ENCODE measurements around the gene NDUFB5. TPM values are rescaled to one million over a fixed set of nuclear protein-coding genes. Genes with fewer than 3 reads are reported as not detected.

The NDUFB5 gene
- total and polyA plus RNA-seq, 12 donors, result 108 to 395 (median 373) TPM

DNA sequence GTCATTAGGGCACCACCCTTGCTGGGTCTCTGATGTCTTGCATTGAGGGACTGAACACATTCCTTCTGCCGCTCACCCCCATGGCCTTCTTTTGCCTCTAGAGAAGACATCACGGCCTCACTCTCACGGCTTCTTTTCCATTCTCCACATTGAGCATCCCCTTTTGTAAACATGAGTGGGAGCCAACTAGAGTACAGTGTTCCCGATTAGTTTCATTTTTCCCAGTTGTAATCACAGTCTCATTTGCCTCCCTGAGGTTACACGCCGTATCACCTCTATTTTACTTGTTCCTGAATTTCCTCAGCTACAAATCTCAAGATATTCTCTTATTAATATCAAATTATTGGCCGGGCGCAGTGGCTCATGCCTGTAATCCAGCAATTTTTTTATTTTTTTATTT lies 65.7 kb downstream of the NDUFB5 start:
- H3K9me3 ChIP-seq, result no peaks in the 10 kb centered on the region
- no peaks in the 10 kb centered on the region for H3K27me3 ChIP-seq
- peaks cover 5 to 74% (median 41%) of the 10 kb centered on the region in 9 donors for H3K4me1 ChIP-seq
- no peaks in the 10 kb centered on the region for H3K36me3 ChIP-seq
- no peak overlapping the region for H3K4me3 ChIP-seq
- DNase-seq (no peak), ATAC-seq (no peak)
- peak overlapping the region in 3 of 10 donors; percentile 32 to 54 (median 46) for H3K27ac ChIP-seq
- intact Hi-C loops (cut with DNase I), result no loop called here
- TF ChIP-seq, protein P1, sequence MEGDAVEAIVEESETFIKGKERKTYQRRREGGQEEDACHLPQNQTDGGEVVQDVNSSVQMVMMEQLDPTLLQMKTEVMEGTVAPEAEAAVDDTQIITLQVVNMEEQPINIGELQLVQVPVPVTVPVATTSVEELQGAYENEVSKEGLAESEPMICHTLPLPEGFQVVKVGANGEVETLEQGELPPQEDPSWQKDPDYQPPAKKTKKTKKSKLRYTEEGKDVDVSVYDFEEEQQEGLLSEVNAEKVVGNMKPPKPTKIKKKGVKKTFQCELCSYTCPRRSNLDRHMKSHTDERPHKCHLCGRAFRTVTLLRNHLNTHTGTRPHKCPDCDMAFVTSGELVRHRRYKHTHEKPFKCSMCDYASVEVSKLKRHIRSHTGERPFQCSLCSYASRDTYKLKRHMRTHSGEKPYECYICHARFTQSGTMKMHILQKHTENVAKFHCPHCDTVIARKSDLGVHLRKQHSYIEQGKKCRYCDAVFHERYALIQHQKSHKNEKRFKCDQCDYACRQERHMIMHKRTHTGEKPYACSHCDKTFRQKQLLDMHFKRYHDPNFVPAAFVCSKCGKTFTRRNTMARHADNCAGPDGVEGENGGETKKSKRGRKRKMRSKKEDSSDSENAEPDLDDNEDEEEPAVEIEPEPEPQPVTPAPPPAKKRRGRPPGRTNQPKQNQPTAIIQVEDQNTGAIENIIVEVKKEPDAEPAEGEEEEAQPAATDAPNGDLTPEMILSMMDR (IDR thresholded peaks at IDR 0.05), result no peak
- WGBS, 2 donors, result 76 to 87% methylated on average over 8 of the region's 8 CpGs

DNA sequence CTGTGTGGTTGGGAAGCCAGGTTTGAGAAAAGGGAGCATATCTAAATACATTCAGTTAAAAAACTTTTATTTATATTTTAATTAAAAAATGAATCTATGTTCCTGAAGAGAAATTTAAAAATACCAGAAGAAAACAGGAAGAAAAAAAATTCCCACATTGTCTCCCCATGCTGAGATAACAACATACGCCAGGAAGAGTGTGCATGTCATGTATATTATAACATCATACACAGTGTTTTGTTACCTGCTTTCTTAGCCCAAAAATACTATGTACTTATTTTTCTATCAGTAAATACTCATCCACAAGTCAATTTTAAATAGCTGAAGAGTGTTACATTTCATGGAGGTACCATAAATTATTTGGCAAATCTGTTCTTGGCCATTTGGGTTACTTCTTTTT lies 66.7 kb downstream of the NDUFB5 start:
- no peak for ATAC-seq
- TF ChIP-seq, protein P1 (IDR thresholded peaks at IDR 0.05), result no peak
- Histone ChIP-seq H3K9me3 (no peaks in the 10 kb centered on the region), H3K27ac (peak overlapping the region in 6 of 10 donors; percentile 4 to 54 (median 36)), H3K27me3 (no peaks in the 10 kb centered on the region), H3K4me1 (peaks cover 0 to 64% (median 36%) of the 10 kb centered on the region in 9 donors), H3K36me3 (no peaks in the 10 kb centered on the region), H3K4me3 (peak overlapping the region in 4 of 10 donors; percentile 0 to 29 (median 21))
- intact Hi-C loops (cut with DNase I), result no loop called here
- DNase-seq, result no peak
- WGBS, 2 donors, result 75 to 91% methylated on average over 1 of the region's 1 CpG

DNA sequence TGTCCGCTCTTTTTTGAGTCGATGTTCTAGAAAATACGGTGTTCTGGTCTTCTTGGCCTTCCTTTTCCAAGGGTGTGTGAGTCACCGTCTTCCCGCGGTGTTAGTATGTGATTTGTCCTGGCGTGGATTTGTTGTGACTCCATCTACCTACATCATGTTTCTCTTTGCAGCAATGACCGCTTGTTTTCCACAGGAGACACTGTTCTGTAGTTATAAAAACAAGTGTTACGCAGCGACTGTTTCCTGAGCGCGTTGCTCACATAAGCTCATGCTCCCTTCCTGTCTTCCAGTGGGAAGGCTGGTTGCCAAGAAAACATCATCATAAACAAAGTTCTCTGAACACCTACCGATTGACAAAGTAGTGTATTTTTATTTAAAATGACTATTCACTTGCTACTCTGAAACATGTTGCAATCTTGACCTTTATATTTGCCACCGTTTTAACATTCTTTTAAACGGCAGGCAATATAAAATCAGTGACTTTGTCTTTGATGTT lies 67.2 kb downstream of the NDUFB5 start:
- Histone ChIP-seq H3K9me3 (no peaks in the 10 kb centered on the region), H3K36me3 (no peaks in the 10 kb centered on the region), H3K4me1 (peaks cover 0 to 59% (median 32%) of the 10 kb centered on the region in 9 donors), H3K4me3 (peak overlapping the region in 5 of 10 donors; percentile 0 to 29 (median 13)), H3K27ac (peak overlapping the region in 6 of 10 donors; percentile 4 to 54 (median 36)), H3K27me3 (no peaks in the 10 kb centered on the region)
- intact Hi-C loops (cut with DNase I), result no loop called here
- peak; percentile 11 to 81 (median 63) for ATAC-seq
- TF ChIP-seq, protein P1 (IDR thresholded peaks at IDR 0.05), result peak in 1 of 9 donors; percentile 14
- DNase-seq, result peak in 1 of 2 donors; percentile 40
- 49 to 64% methylated on average over 15 of the region's 15 CpGs for WGBS, 2 donors

DNA sequence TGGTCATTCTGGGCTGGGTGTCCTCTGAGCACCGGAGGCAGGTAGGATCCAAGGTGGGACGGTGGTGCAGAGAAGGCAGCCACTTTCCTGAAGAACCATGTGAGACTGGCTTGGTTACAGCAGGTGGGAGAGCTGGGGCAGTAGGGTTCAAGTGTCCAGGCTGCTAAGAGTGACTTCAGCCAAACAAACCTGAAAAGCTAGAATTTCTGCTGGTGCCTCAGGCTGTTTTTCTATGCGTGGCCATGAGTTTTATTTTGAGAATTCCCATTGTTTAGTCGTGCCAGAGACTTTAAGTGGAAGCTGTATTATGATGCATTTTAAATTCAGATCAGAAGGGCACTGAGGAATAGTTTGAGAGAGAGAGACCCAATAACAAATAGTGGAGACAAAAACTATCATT lies 68.3 kb downstream of the NDUFB5 start:
- Histone ChIP-seq H3K36me3 (no peaks in the 10 kb centered on the region), H3K4me3 (no peak overlapping the region), H3K27me3 (no peaks in the 10 kb centered on the region), H3K27ac (peak overlapping the region in 6 of 10 donors; percentile 5 to 58 (median 36)), H3K9me3 (no peaks in the 10 kb centered on the region), H3K4me1 (peaks cover 0 to 54% (median 26%) of the 10 kb centered on the region in 9 donors)
- TF ChIP-seq, protein P1 (IDR thresholded peaks at IDR 0.05), result no peak
- DNase-seq, result no peak
- intact Hi-C loops (cut with DNase I), result no loop called here
- 73 to 75% methylated on average over 4 of the region's 4 CpGs for WGBS, 2 donors
- no peak for ATAC-seq
